ENCODE measurements around the gene PLN. TPM values are rescaled to one million over a fixed set of nuclear protein-coding genes. Genes with fewer than 3 reads are reported as not detected.

The PLN gene
- total and polyA plus RNA-seq, 9 of the 15 experiments (the other 6 are each of a cell fraction or from before 2014, with no cell fraction given) = 0.03 to 0.30 (median 0.03) TPM; not detected in 6

- TF ChIP-seq ZNF717 (CRISPR knock-in tag; IDR thresholded peaks at IDR 0.05) = no peak
- TF ChIP-seq DACH1 (IDR thresholded peaks at IDR 0.05; ENCODE audit: partially characterized antibody) = no peak
- no peak for TF ChIP-seq TFE3 (CRISPR knock-in tag; IDR thresholded peaks at IDR 0.05)
- no peak for TF ChIP-seq CHAMP1 (IDR thresholded peaks at IDR 0.05)
- TF ChIP-seq CREM (IDR thresholded peaks at IDR 0.05; ENCODE audit: low read depth) = no peak
- TF ChIP-seq HMBOX1 (IDR thresholded peaks at IDR 0.05) = no peak
- no peak for TF ChIP-seq KAT8 (IDR thresholded peaks at IDR 0.05; ENCODE audit: low read depth)
- no peak for TF ChIP-seq HMG20A (CRISPR knock-in tag; conservative IDR thresholded peaks at IDR 0.05)
- no peak for TF ChIP-seq BCOR (IDR thresholded peaks at IDR 0.05)
- no peak for TF ChIP-seq ZBTB11 (CRISPR knock-in tag; IDR thresholded peaks at IDR 0.05)
These were observed 38.8 kb downstream of the PLN start (continued) for GRCh38 chr6:118586746-118587485.
